ENCODE measurements around the gene EXOC4.
"Not testable (repeated sequence)": the region's sequence is repeated elsewhere in the genome, so short reads cannot be mapped to it uniquely, and the experiment has no call there.

Gene EXOC4

GRCh38 chr7:133748443-133749407, 495.8 kb downstream of the EXOC4 start:
- no peak for DNase-seq (ENCODE audit: low read depth in 2 of 2)

DNA sequence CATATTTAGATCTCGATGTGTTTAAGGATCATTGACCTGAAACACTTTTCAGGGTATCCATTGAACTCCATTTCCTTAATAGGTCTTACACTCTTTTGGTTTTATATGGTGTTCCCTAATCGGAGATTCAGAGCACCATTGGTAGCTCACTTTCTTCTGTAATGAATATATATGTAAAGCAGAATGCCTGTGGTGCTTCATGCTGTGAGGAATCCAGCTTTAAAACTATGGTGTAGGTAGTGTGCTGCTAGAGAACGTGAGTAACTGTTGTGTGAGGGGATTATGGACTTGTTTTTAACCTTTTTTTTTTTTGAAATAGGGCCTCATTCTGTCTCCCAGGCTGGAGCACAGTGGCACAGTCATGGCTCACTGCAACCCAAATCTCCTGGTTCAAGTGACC, 497.4 kb downstream of the EXOC4 start:
- DNase-seq (ENCODE audit: low read depth in 2 of 2): no peak

GRCh38 chr7:133751079-133751478, 498.2 kb downstream of the EXOC4 start:
- DNase-seq (ENCODE audit: low read depth in 2 of 2): no peak

DNA sequence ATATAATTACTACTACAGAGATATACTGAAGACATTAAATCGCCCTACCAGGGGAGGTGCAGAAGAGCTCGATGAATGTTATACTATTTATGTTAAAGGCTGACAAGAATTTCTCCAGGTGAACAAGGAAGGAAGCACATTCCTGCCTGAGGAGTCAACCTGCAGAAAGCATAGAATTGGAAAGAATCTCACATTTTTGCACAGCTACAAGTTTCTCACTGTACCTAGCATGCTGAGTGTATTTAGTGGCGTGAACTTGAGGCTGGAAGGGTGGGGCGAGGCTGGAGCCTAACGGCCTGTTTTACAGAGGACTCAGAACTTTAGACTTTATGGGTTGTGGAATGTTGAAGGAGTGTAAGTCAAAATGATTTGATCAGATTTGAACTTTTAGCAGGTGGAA, 500.6 kb downstream of the EXOC4 start:
- DNase-seq (ENCODE audit: low read depth in 2 of 2): no peak

DNA sequence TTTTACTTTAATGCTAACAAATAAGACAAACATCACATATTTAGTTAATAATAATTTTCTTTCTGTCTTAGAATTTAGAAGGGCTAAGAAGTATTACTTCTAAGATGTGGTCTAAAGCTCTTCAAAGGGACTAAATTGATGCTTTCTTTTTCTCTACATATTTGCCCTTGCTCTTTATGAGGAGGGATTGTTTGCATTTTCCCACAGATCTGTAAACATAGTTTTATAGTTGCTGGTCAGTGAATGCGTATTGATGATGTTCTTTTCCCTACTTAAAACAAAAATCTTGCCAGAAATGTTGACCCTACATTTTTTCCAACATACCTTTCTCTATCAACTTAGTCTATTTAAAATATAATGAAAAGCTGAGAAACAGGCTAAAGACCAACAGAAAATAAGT, 501.8 kb downstream of the EXOC4 start:
- DNase-seq (ENCODE audit: low read depth in 2 of 2): no peak

- no peak for DNase-seq (ENCODE audit: low read depth in 2 of 2)
These were observed 503.0 kb downstream of the EXOC4 start for GRCh38 chr7:133755901-133756300.

DNA sequence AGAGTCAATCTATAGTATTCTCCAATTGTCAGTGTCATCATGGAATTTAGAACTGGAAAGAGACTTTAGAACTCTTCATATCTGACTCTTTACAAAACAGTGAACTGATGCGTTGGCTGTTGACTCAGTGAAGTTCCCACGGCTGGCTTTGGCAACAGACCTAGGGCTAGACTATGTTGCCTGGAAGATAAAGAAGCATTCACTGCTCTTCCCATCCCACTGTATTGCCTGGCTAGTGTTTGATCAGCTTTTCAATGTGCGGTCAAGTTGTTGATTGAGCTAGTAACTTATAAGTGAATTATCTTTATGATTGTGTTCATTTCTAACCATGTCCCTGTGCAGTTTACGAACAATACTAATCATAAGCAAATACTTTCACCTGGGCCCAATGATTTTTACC, 508.6 kb downstream of the EXOC4 start:
- DNase-seq (ENCODE audit: low read depth in 2 of 2): no peak

- peak; percentile 12 to 19 for DNase-seq (ENCODE audit: low read depth in 2 of 2)
These were observed 510.3 kb downstream of the EXOC4 start for GRCh38 chr7:133763076-133763640.

GRCh38 chr7:133769668-133770067, 516.8 kb downstream of the EXOC4 start:
- DNase-seq (ENCODE audit: low read depth in 2 of 2): no peak

DNA sequence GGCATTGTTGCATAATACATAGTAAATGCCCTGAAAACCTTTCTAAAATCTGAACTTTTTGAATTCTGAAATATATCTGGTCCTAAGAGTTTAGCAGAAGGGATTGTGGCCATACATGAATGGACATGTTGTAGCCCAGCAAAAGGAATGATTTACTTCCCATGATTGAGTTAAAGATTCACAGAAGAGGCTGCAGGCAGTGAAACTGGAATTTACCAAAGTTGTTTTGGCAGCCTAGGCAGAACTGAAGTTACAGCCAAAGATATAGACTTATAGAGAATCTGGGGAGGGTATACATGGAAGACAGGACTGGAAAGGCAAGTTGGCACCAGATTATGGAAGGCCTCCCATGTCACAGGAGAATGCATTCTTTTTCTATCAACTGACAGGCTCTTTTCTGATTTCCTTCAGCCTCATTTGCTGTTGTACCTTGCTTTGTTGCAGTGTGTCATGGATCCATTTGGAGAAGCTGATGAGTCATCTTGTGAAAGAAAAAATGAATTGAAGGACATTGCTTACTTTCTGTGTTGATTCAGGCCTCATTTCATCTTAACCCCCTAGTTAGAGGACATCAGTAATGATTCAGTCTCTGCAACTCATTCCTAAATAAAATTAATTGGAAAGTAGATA, 518.1 kb downstream of the EXOC4 start:
- DNase-seq (ENCODE audit: low read depth in 2 of 2): no peak

DNA sequence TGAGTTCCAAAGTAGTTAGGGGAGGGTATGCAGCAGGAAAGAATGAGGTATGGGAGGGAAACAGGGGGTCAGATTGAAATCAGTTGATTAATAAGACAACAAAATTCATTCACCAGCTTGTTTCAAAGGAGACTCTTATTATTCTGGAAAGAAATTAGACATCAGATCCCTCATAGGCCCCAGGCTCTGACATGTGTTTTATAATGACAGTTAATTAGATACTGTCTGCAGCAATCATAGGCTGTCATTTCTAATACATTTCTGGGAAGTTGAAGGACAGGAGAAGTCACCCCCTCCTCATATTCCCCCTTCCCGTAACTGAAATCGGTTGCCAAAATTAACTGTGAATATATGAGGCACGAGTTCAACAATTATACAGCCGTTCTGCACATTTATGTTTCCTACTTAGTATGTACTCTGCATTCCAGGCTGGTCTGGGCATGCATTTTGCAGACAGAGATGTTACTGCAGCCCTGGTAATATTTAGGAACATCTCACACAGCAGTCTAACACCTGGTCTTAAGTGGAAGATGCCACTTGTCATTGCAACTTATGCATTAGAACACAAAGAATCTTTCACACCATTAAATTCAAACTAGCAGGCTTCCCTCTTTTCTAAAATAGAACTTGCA, 519.0 kb downstream of the EXOC4 start:
- DNase-seq (ENCODE audit: low read depth in 2 of 2): no peak

DNA sequence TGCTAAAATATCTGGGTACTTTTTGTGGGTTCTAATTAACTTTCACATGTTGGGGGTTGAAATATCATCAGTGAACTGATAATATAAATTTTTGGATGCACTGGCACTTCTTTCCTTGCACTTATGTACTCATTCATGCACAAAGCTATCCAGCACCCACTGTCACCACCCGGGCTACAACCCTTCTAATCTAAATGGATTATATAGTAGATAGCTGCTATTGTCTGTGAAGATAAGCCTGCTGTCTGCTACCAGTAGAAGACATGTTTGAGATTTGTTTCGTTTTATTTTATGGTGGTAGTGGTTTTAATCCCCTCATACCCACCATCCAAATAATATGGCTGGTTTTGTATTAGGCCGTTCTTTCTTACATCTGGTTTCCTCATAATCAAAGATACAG, 520.7 kb downstream of the EXOC4 start:
- DNase-seq (ENCODE audit: low read depth in 2 of 2): no peak

- no peak for DNase-seq (ENCODE audit: low read depth in 2 of 2)
These were observed 522.3 kb downstream of the EXOC4 start for GRCh38 chr7:133775201-133775600.

- DNase-seq (ENCODE audit: low read depth in 2 of 2): no peak
These were observed 523.4 kb downstream of the EXOC4 start for GRCh38 chr7:133776266-133776665.

DNA sequence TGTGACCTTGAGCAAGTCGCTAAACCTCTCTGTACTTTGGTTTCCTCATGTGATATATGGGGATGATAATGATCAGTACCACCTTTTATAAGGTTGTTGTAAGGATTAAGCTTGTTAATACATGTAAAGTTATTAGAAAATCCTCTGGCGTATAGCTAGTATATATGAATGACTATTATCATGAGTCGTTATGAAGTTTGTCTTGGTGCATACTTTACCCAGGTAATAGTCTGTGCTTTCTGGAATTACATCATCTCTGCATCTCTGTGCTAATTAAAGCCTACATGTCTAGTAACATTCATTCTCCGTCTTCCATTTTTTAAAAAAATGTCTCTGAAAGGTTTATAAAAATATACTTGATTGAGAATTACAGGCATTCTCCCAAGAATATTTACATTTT, 524.8 kb downstream of the EXOC4 start:
- DNase-seq (ENCODE audit: low read depth in 2 of 2): no peak

DNA sequence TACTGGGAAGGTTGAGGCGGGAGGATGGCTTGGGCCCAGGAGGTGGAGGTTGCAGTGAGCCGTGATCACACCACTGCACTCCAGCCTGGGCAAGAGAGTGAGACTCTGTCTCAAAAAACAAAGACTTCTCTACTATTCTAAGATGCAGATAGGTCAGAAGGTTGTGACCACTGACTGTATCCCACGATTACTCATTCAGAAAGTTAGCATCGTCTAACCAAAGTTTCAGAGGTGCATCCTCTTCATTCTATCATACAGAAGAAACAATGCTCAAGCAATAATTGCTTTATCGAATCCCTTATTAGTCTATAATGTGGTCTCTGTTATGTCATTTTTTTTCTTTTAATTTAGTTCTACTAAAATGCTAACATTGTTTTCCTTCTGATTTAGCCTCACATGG, 525.6 kb downstream of the EXOC4 start:
- no peak for DNase-seq (ENCODE audit: low read depth in 2 of 2)

- not testable (repeated sequence) for DNase-seq (ENCODE audit: low read depth in 2 of 2)
These were observed 526.7 kb downstream of the EXOC4 start for GRCh38 chr7:133779538-133779937.

DNA sequence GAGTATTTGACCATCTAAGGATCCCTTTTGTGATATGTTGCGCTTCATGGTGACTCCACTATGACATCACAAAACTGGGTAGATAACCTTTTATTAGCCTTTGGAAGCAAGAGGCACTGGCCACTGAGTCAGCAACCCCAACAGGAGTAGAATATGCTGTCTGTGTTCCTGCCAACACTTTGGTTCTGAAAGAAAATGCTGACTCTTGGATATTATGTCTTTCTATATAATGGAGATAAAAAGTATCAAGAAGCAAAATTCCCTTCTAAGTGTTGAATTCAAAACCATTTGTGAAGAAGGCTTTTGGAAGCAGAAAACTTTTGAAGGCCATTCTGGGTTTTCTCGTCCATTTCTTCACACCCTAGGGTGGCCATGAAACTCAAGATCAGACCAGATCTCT, 528.0 kb downstream of the EXOC4 start:
- no peak for DNase-seq (ENCODE audit: low read depth in 2 of 2)

DNA sequence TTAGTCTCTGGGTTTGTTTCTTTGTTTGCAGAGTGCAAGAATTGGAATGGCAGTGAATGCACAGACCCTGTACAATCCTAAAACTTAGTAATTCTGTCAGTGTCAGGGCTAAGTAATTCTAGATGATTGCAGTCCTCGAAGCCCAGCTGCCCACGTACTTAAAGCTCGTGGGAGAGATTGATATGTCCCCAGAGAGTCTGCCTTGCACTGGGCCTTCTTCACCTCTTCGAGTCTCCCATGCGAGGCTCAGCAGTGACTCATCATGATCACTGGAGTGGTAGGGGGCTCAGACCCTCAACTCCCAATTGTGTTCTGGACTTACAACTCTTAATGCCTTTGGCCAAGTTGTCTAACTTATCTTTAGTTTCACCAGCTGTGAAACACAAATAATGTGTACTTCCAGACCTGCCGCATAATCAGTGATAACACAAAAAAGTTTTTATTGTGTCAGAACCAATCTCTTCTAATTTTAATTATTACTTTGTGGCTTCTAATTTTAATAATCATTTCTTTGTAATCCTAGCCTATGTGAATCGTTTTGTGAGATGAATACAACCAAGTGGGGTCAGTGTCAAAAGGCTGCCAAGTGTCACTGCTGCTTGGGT, 528.7 kb downstream of the EXOC4 start:
- DNase-seq (ENCODE audit: low read depth in 2 of 2): no peak

DNA sequence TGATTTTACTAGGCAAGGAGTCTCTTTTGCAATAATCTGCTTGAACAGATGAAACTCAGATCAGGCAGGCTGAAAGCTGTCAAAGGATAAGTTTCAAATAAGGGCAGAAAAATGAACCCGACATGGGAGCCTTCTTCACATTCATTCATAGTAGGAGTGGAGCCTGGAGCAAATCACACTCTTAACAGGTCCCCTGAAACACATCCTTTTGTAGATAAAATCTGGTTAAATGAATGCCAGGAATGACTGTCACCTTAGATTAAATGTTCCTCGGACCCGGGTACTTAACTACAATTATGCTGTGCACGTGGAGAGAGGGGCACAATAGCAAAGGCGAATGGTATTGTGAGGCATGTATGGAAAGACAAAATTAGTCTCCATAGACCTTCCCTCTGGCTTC, 529.6 kb downstream of the EXOC4 start:
- DNase-seq (ENCODE audit: low read depth in 2 of 2): no peak

DNA sequence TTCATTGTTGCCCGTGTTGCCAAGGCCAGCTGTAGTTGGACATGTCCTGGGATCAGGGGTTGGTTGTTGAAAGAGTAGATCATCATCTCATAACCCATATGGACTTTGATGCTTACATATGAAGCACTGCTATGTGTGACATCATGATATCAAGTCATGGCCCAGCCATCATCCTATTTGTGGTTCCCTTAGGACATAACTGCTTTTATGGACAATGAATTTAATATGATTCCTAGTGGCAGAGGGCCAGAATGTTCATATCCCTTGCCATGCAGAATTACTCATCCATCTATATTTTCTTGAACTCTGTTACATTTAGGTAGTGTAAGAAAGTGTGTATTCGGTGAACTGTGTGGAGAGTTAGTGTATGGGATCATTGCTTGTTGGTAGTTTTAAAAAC, 530.4 kb downstream of the EXOC4 start:
- DNase-seq (ENCODE audit: low read depth in 2 of 2): no peak

DNA sequence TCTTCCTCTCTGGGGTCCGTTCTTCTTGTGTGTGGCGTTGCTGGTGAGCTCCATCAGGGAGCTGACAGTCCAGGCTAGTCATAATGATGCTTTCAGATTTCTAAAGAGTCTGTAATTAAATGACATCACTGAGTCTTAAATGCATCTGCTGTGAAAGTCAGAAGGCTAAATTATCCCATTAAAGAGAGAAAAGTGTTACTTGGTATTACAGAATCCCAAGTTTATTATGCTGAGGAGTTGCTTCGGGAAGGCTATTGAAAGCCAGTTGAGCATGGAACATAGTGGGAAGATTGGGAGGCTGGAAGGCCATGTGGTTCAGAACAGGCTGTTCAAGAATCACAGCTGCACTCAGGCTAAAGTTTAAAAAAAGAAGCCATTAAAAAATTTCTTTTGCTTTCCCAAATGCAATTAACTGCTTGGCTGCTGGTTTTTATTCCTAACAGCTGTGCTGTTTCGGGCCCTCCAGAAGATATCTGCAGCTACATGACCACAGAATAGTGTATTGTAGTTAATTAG, 531.7 kb downstream of the EXOC4 start:
- DNase-seq (ENCODE audit: low read depth in 2 of 2): no peak
